ENCODE data around the gene NPAS3.

The NPAS3 gene

DNA sequence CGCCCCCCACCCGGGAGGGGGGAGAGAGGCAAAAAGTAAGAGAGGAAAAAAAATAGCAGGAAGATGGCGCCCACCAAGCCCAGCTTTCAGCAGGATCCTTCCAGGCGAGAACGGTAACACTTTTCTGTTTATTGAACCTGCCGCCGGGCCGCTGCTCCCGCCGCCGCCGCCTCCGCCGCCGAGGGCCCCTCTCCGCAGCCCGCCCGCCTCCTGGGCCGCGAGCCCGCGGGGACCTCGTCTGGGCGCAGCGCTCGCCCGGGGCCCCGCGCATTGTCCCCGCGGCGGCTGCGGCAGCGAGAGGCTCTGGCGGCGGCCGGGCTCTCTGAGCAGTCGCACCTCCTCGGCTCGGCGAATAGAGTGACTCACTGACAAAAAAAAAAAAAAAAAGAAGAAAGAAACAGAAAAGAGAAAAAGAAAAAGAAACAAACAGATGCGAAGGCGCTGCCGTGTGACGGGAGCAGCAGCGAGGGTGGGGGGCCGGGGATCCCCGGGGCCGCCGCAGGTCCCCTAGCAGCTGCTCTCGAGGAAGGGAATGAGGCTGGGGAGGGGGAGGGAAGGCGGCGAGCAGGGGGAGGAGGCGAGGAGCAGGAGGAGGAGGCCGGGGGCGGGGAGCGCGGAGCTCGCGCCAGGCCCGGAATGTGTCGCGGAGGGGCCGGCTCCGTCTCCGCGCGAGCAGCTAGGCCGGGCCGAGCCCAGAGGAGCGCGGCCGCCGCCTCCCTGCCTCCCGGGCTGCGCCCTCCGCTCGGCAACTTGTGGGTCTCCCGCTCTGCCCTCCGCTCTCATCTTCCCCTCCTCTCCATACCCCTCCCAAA lies 781 bp downstream of the NPAS3 start:
- peak overlapping the region; percentile 65 for H3K4me3 ChIP-seq (ENCODE audit: low read depth, low read length)
- no peak for TF ChIP-seq ZNF404 (tag by site-specific recombination; IDR thresholded peaks at IDR 0.05)
- TF ChIP-seq BCL11A (tag by site-specific recombination; IDR thresholded peaks at IDR 0.05; ENCODE audit: low read depth), result no peak
- TF ChIP-seq ZNF629 (tag by site-specific recombination; IDR thresholded peaks at IDR 0.05), result peak; percentile 18; the same call in 1 of the 2 replicates
- peak; percentile 65; the same call in 1 of the 2 replicates for TF ChIP-seq KLF16 (tag by site-specific recombination; IDR thresholded peaks at IDR 0.05)
- no peak for TF ChIP-seq ZNF140 (tag by site-specific recombination; IDR thresholded peaks at IDR 0.05)
- no peak for TF ChIP-seq ZNF121 (tag by site-specific recombination; IDR thresholded peaks at IDR 0.05)
- TF ChIP-seq GLI2 (tag by site-specific recombination; IDR thresholded peaks at IDR 0.05; ENCODE audit: borderline replicate concordance, low read depth), result no peak
- TF ChIP-seq ZNF132 (tag by site-specific recombination; IDR thresholded peaks at IDR 0.05; ENCODE audit: borderline replicate concordance), result no peak
- peak; percentile 78 for TF ChIP-seq ZNF600 (tag by site-specific recombination; IDR thresholded peaks at IDR 0.05)
- TF ChIP-seq SP3 (tag by site-specific recombination; IDR thresholded peaks at IDR 0.05), result peak; percentile 61
- TF ChIP-seq ZNF585B (tag by site-specific recombination; IDR thresholded peaks at IDR 0.05), result no peak
- TF ChIP-seq ZNF155 (tag by site-specific recombination; IDR thresholded peaks at IDR 0.05), result no peak
- TF ChIP-seq, protein P1, sequence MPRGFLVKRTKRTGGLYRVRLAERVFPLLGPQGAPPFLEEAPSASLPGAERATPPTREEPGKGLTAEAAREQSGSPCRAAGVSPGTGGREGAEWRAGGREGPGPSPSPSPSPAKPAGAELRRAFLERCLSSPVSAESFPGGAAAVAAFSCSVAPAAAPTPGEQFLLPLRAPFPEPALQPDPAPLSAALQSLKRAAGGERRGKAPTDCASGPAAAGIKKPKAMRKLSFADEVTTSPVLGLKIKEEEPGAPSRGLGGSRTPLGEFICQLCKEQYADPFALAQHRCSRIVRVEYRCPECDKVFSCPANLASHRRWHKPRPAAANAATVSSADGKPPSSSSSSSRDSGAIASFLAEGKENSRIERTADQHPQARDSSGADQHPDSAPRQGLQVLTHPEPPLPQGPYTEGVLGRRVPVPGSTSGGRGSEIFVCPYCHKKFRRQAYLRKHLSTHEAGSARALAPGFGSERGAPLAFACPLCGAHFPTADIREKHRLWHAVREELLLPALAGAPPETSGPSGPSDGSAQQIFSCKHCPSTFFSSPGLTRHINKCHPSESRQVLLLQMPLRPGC (tag by site-specific recombination; IDR thresholded peaks at IDR 0.05), result no peak
- TF ChIP-seq ZXDB (tag by site-specific recombination; IDR thresholded peaks at IDR 0.05), result peak; percentile 67
- TF ChIP-seq ZBTB48 (tag by site-specific recombination; IDR thresholded peaks at IDR 0.05), result peak; percentile 68
- peak; percentile 56; the same call in 1 of the 2 replicates for TF ChIP-seq GLIS1 (tag by site-specific recombination; IDR thresholded peaks at IDR 0.05)
- peak; percentile 44; the same call in 1 of the 2 replicates for TF ChIP-seq KLF9 (tag by site-specific recombination; IDR thresholded peaks at IDR 0.05; ENCODE audit: low read depth)
- no peak for TF ChIP-seq ZNF610 (tag by site-specific recombination; IDR thresholded peaks at IDR 0.05; ENCODE audit: borderline replicate concordance)
- no peak for TF ChIP-seq ZNF302 (tag by site-specific recombination; IDR thresholded peaks at IDR 0.05; ENCODE audit: low read depth)
- TF ChIP-seq EGR2 (tag by site-specific recombination; IDR thresholded peaks at IDR 0.05; ENCODE audit: low read depth), result 0 out of 2 replicates have a peak, but pooled peaks have one; percentile 29
- TF ChIP-seq ZNF548 (tag by site-specific recombination; IDR thresholded peaks at IDR 0.05), result no peak
- TF ChIP-seq, protein P2, sequence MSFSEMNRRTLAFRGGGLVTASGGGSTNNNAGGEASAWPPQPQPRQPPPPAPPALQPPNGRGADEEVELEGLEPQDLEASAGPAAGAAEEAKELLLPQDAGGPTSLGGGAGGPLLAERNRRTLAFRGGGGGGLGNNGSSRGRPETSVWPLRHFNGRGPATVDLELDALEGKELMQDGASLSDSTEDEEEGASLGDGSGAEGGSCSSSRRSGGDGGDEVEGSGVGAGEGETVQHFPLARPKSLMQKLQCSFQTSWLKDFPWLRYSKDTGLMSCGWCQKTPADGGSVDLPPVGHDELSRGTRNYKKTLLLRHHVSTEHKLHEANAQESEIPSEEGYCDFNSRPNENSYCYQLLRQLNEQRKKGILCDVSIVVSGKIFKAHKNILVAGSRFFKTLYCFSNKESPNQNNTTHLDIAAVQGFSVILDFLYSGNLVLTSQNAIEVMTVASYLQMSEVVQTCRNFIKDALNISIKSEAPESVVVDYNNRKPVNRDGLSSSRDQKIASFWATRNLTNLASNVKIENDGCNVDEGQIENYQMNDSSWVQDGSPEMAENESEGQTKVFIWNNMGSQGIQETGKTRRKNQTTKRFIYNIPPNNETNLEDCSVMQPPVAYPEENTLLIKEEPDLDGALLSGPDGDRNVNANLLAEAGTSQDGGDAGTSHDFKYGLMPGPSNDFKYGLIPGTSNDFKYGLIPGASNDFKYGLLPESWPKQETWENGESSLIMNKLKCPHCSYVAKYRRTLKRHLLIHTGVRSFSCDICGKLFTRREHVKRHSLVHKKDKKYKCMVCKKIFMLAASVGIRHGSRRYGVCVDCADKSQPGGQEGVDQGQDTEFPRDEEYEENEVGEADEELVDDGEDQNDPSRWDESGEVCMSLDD (tag by site-specific recombination; IDR thresholded peaks at IDR 0.05), result 0 out of 2 replicates have a peak, but pooled peaks have one; percentile 16
- no peak for TF ChIP-seq SALL2 (tag by site-specific recombination; IDR thresholded peaks at IDR 0.05; ENCODE audit: borderline replicate concordance)
- no peak for TF ChIP-seq ZNF423 (tag by site-specific recombination; IDR thresholded peaks at IDR 0.05)
- peak; percentile 70; the same call in 1 of the 2 replicates for TF ChIP-seq GLIS2 (tag by site-specific recombination; IDR thresholded peaks at IDR 0.05)
- peak; percentile 67 for TF ChIP-seq ZIC2 (tag by site-specific recombination; IDR thresholded peaks at IDR 0.05)
- TF ChIP-seq, protein P3, sequence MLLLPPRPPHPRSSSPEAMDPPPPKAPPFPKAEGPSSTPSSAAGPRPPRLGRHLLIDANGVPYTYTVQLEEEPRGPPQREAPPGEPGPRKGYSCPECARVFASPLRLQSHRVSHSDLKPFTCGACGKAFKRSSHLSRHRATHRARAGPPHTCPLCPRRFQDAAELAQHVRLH (tag by site-specific recombination; IDR thresholded peaks at IDR 0.05), result no peak
- no peak for TF ChIP-seq ZNF501 (tag by site-specific recombination; IDR thresholded peaks at IDR 0.05)
- TF ChIP-seq, protein P4, sequence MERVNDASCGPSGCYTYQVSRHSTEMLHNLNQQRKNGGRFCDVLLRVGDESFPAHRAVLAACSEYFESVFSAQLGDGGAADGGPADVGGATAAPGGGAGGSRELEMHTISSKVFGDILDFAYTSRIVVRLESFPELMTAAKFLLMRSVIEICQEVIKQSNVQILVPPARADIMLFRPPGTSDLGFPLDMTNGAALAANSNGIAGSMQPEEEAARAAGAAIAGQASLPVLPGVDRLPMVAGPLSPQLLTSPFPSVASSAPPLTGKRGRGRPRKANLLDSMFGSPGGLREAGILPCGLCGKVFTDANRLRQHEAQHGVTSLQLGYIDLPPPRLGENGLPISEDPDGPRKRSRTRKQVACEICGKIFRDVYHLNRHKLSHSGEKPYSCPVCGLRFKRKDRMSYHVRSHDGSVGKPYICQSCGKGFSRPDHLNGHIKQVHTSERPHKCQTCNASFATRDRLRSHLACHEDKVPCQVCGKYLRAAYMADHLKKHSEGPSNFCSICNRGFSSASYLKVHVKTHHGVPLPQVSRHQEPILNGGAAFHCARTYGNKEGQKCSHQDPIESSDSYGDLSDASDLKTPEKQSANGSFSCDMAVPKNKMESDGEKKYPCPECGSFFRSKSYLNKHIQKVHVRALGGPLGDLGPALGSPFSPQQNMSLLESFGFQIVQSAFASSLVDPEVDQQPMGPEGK (tag by site-specific recombination; IDR thresholded peaks at IDR 0.05), result peak; percentile 89
- TF ChIP-seq ZNF544 (tag by site-specific recombination; IDR thresholded peaks at IDR 0.05), result no peak
- peak; percentile 18; the same call in 1 of the 2 replicates for TF ChIP-seq ZSCAN30 (tag by site-specific recombination; IDR thresholded peaks at IDR 0.05)
- TF ChIP-seq ZBTB20 (tag by site-specific recombination; IDR thresholded peaks at IDR 0.05), result 0 out of 2 replicates have a peak, but pooled peaks have one; percentile 89
- TF ChIP-seq ZNF768 (tag by site-specific recombination; IDR thresholded peaks at IDR 0.05), result no peak

More for the DNA sequence above, 781 bp downstream of the NPAS3 start:
- Histone ChIP-seq H3K4me1 (ENCODE audit: control insufficient read depth, insufficient read depth, low read length) (peaks cover 23% of the 10 kb centered on the region), H3K36me3 (ENCODE audit: control insufficient read depth in 2 of 2, insufficient read depth in 1 of 2, low read length in 2 of 2) (no peaks in the 10 kb centered on the region), H3K9me3 (ENCODE audit: control insufficient read depth, insufficient read depth, low read depth, low read length) (no peaks in the 10 kb centered on the region), H3K27ac (ENCODE audit: extremely low read depth, low read depth, low read length) (peak overlapping the region; percentile 90)
- CTCF ChIA-PET, result interaction anchor here (0.6 to 1.1 kb wide), 2 partner anchors 118 to 266 kb away, joined by 3 to 5 read pairs; no protein-coding TSS in a partner anchor
- POLR2A ChIA-PET, result interaction anchor here (0.7 to 1.0 kb wide), 3 partner anchors 73 to 331 kb away, joined by 3 to 5 read pairs (median 4); no protein-coding TSS in a partner anchor
